A549 treated with CpdA at 1 μM for 4 hours (cell line): Measurements from ENCODE around the gene KDM1A. TPM values are rescaled to one million over a fixed set of nuclear protein-coding genes. Genes with fewer than 3 reads are reported as not detected.

Experiments
- total RNA-seq: library from RNA; stranded (reverse); fragments of 200-300 nt; extraction: Qiagen RNA extraction; gene quantifications from 5 replicates; pipeline ENCODE4 v1.2.3, GENCODE V29; 2022; ENCODE audit warnings: low read depth

Gene KDM1A
- 71.2 to 80.4 TPM (median 79.0 TPM) in 5 replicates for total RNA-seq

GRCh38 chr1:23019094-23019862, at the start of gene KDM1A:
Gene KDM1A, plus strand, starts transcription at chr1:23019468. Its CDS starts 129 bp downstream, at chr1:23019597.

GRCh38 chr1:22972760-22973159, 46.5 kb upstream of the KDM1A start, which contains the start of gene LACTBL1:
Gene LACTBL1, minus strand, starts transcription at chr1:22972866. Its CDS starts 550 bp downstream, at chr1:22972316.

Other genes with a start within 250 kb of the KDM1A start
- gene LACTBL1, start 46.6 kb upstream of the KDM1A start, total RNA-seq: not detected in 5 replicates
- gene TEX46, start 3.6 kb upstream of the KDM1A start, total RNA-seq: 0.13 TPM in 1 of 5 replicates, not detected in the others
- 18.6 to 25.9 TPM (median 21.2 TPM) in 5 replicates for gene LUZP1, start 149.4 kb downstream of the KDM1A start, total RNA-seq
- 10.1 to 13.5 TPM (median 11.0 TPM) in 5 replicates for gene HTR1D, start 198.0 kb downstream of the KDM1A start, total RNA-seq